Liver (tissue), 9 donors: ENCODE measurements around the gene TBC1D8B. TPM values are rescaled to one million over a fixed set of nuclear protein-coding genes. Genes with fewer than 3 reads are reported as not detected.
A peak's percentile ranks its signal among the peaks of the same experiment; 100 is the strongest.
"Not testable (repeated sequence)": the region's sequence is repeated elsewhere in the genome, so short reads cannot be mapped to it uniquely, and the experiment has no call there.

Experiments
- DNase-seq: peaks from one replicate; pipeline ENCODE4 v3.0.0-alpha.2; 2017; ENCODE audit warnings: low spot score
- H3K27ac ChIP-seq, 2 donors: one replicate each; pipeline ENCODE4 v1.7.0; 2013; ENCODE audit warnings: inconsistent platforms in 2 of 2, low read length in 2 of 2, control low read depth in 1 of 2, low read depth in 1 of 2, mild to moderate bottlenecking in 1 of 2
- H3K27me3 ChIP-seq, 4 donors: one replicate each; pipeline versions ENCODE4 v1.6.1 to v1.7.0; 2013; ENCODE audit warnings: low read length in 3 of 4, inconsistent platforms in 1 of 4, mild to moderate bottlenecking in 1 of 4, moderate library complexity in 1 of 4; ENCODE audit not compliant: control insufficient read depth in 4 of 4, insufficient read depth in 4 of 4
- H3K36me3 ChIP-seq, 4 donors: one replicate each; pipeline versions ENCODE4 v1.6.1 to v1.7.0; 2013; ENCODE audit warnings: low read length in 3 of 4, mild to moderate bottlenecking in 3 of 4, low read depth in 1 of 4, moderate library complexity in 1 of 4; ENCODE audit not compliant: control insufficient read depth in 4 of 4, insufficient read depth in 3 of 4
- H3K4me1 ChIP-seq, 4 donors: one replicate each; pipeline versions ENCODE4 v1.6.1 to v1.7.0; 2013; ENCODE audit warnings: low read length in 3 of 4, mild to moderate bottlenecking in 3 of 4, moderate library complexity in 1 of 4; ENCODE audit not compliant: control insufficient read depth in 4 of 4, insufficient read depth in 4 of 4
- H3K4me3 ChIP-seq, 3 donors: one replicate each; pipeline versions ENCODE4 v1.6.1 to v1.7.0; 2013; ENCODE audit warnings: low read length in 3 of 3, control low read depth in 1 of 3, low read depth in 1 of 3, mild to moderate bottlenecking in 1 of 3
- H3K9ac ChIP-seq, 2 donors: one replicate each; pipeline ENCODE4 v1.7.0; 2013; ENCODE audit warnings: low read length in 2 of 2, mild to moderate bottlenecking in 2 of 2, moderate library complexity in 2 of 2, control low read depth in 1 of 2, low read depth in 1 of 2
- H3K9me3 ChIP-seq, 4 donors: one replicate each; pipeline versions ENCODE4 v1.6.1 to v1.7.0; 2013; ENCODE audit warnings: low read length in 3 of 4; ENCODE audit not compliant: control insufficient read depth in 4 of 4
- ATF3 ChIP-seq: IDR thresholded peaks from 2 replicates; pipeline ENCODE4 v1.6.1; 2016; ENCODE audit warnings: antibody characterized with exemption
- CTCF ChIP-seq: fragments of 150-350 bp; IDR thresholded peaks from 2 replicates; pipeline ENCODE4 v1.5.1; 2017; ENCODE audit warnings: improper control_type of control experiment, low read depth, low read length; ENCODE audit not compliant: missing input control
- EGR1 ChIP-seq, 2 donors: IDR thresholded peaks; 2 replicates each; pipeline ENCODE4 v1.6.1; 2016 to 2018; ENCODE audit warnings: antibody characterized with exemption in 2 of 2, low read depth in 2 of 2
- FOXA2 ChIP-seq: IDR thresholded peaks from 2 replicates; pipeline ENCODE4 v1.6.1; 2016; ENCODE audit warnings: antibody characterized with exemption
- JUND ChIP-seq, 2 donors: IDR thresholded peaks; 2 replicates each; pipeline ENCODE4 v1.6.1; 2016; ENCODE audit warnings: antibody characterized with exemption in 2 of 2
- NR2F2 ChIP-seq: IDR thresholded peaks from 2 replicates; pipeline ENCODE4 v1.6.1; 2016; ENCODE audit warnings: antibody characterized with exemption
- RAD21 ChIP-seq, 2 donors: IDR thresholded peaks; 2 replicates each; pipeline ENCODE4 v1.6.1; 2016; ENCODE audit warnings: antibody characterized with exemption in 2 of 2, mild to moderate bottlenecking in 2 of 2
- RXRA ChIP-seq, 2 donors: IDR thresholded peaks; 2 replicates each; pipeline ENCODE4 v1.6.1; 2017 to 2018; ENCODE audit warnings: antibody characterized with exemption in 2 of 2, mild to moderate bottlenecking in 1 of 2
- YY1 ChIP-seq: IDR thresholded peaks from 2 replicates; pipeline ENCODE4 v1.6.1; 2016; ENCODE audit warnings: antibody characterized with exemption, mild to moderate bottlenecking
- ZBTB33 ChIP-seq: IDR thresholded peaks from 2 replicates; pipeline ENCODE4 v1.6.1; 2016; ENCODE audit warnings: antibody characterized with exemption
- WGBS: extraction: QIAGEN DNeasy Blood & Tissue Kit; methylation state at CpG from one replicate; pipeline ENCODE4 v1.1.7; 2013; 5-methylcytosine and 5-hydroxymethylcytosine counted together
- polyA plus RNA-seq, 2 donors: library from polyadenylated mRNA; stranded (reverse) in 1 of 2; unstranded in 1 of 2; fragments of 200-250 nt in 1 of 2; fragments of >200 nt in 1 of 2; fragmentation: Nextera tagmentation in 1 of 2; extraction: Ambion mirVana in 1 of 2; gene quantifications; one replicate each; pipeline versions ENCODE4 v1.2.1 to v1.2.3, GENCODE V29; 2013 to 2015
- total RNA-seq, 2 donors: library from RNA; depleted of rRNA; stranded (reverse); fragments of >200 nt; gene quantifications; one replicate each; pipeline ENCODE4 v1.2.3, GENCODE V29; 2014
- donor health status: healthy.
- donor health status: healthy.
- donor health status: healthy.
- donor health status: healthy.
- donor health status: healthy.

The TBC1D8B gene
- total and polyA plus RNA-seq, 4 donors = 3.7 to 12.1 (median 4.7) TPM

- TF ChIP-seq CTCF = peak; percentile 13
- TF ChIP-seq ATF3 = no peak
- TF ChIP-seq RAD21 (IDR thresholded peaks at IDR 0.05) = peak in 1 of 2 donors; percentile 41
- H3K4me1 ChIP-seq = no peaks in the 10 kb centered on the region
- H3K9ac ChIP-seq = no peak overlapping the region
- H3K27ac ChIP-seq = no peak overlapping the region
- peaks cover 0 to 3% (median 0%) of the 10 kb centered on the region in 4 donors for H3K9me3 ChIP-seq
- WGBS = 83% methylated on average over 13 of the region's 13 CpGs
- no peak overlapping the region for H3K4me3 ChIP-seq
- H3K27me3 ChIP-seq = peaks cover 0 to 2% (median 0%) of the 10 kb centered on the region in 4 donors
- no peak for DNase-seq
- H3K36me3 ChIP-seq = no peaks in the 10 kb centered on the region
Observed at GRCh38 chrX:106862972-106863688, 60.7 kb downstream of the TBC1D8B start.

GRCh38 chrX:106863697-106864096, 61.2 kb downstream of the TBC1D8B start:
- Histone ChIP-seq H3K4me1 (no peaks in the 10 kb centered on the region), H3K27me3 (peaks cover 0 to 2% (median 0%) of the 10 kb centered on the region in 4 donors), H3K9ac (no peak overlapping the region), H3K27ac (no peak overlapping the region), H3K9me3 (peaks cover 0 to 3% (median 0%) of the 10 kb centered on the region in 4 donors), H3K36me3 (no peaks in the 10 kb centered on the region), H3K4me3 (no peak overlapping the region)
- WGBS = 97% methylated on average over 9 of the region's 9 CpGs
- TF ChIP-seq ZBTB33 (no peak), RAD21 (IDR thresholded peaks at IDR 0.05) (no peak), JUND (IDR thresholded peaks at IDR 0.05) (no peak), RXRA (IDR thresholded peaks at IDR 0.05) (no peak)
- no peak for DNase-seq

- 100% methylated on average over 2 of the region's 2 CpGs for WGBS
- not testable (repeated sequence) for H3K4me3 ChIP-seq, H3K27ac ChIP-seq, DNase-seq, H3K4me1 ChIP-seq, H3K9ac ChIP-seq, H3K9me3 ChIP-seq, H3K36me3 ChIP-seq, H3K27me3 ChIP-seq
Observed at GRCh38 chrX:106872796-106873195, 70.3 kb downstream of the TBC1D8B start.

GRCh38 chrX:106874075-106874474, 71.6 kb downstream of the TBC1D8B start:
- Histone ChIP-seq H3K4me3 (no peak overlapping the region), H3K27ac (no peak overlapping the region), H3K9me3 (no peaks in the 10 kb centered on the region), H3K36me3 (peaks cover 0 to 4% (median under 1%) of the 10 kb centered on the region in 4 donors), H3K27me3 (peaks cover 0 to 2% (median 0%) of the 10 kb centered on the region in 4 donors), H3K9ac (no peak overlapping the region), H3K4me1 (no peaks in the 10 kb centered on the region)
- 65% methylated on average over 2 of the region's 2 CpGs for WGBS
- TF ChIP-seq CTCF = peak; percentile 62
- TF ChIP-seq EGR1 (IDR thresholded peaks at IDR 0.05; ENCODE audit: low read depth in 2 of 2) = no peak
- no peak for TF ChIP-seq YY1
- TF ChIP-seq RXRA (IDR thresholded peaks at IDR 0.05) = no peak
- TF ChIP-seq NR2F2 = no peak
- peak; percentile 63 to 80 for TF ChIP-seq RAD21 (IDR thresholded peaks at IDR 0.05)
- no peak for TF ChIP-seq FOXA2
- no peak for TF ChIP-seq ATF3
- no peak for DNase-seq
